ENCODE measurements around the gene ITGA5.

DNA sequence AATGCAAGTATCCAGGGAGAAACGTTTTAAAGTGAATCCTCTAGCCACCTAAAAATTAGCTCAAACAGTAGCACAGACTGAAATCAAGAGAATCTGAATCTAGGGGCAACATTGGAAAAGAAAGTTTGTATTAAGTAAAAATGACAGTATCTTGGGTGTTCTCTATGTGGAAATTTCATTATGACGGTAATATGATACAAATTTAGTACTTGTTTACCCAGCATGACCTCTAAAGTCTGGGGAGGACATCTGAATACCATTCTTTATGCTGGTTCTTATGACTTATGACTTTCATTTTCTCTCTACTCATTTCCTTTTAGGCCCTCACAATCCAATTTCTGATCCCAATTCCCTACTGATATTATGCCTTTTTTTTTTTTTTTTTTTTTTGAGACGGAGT is 40.3 kb upstream of the ITGA5 start:
- TF ChIP-seq, protein P1, sequence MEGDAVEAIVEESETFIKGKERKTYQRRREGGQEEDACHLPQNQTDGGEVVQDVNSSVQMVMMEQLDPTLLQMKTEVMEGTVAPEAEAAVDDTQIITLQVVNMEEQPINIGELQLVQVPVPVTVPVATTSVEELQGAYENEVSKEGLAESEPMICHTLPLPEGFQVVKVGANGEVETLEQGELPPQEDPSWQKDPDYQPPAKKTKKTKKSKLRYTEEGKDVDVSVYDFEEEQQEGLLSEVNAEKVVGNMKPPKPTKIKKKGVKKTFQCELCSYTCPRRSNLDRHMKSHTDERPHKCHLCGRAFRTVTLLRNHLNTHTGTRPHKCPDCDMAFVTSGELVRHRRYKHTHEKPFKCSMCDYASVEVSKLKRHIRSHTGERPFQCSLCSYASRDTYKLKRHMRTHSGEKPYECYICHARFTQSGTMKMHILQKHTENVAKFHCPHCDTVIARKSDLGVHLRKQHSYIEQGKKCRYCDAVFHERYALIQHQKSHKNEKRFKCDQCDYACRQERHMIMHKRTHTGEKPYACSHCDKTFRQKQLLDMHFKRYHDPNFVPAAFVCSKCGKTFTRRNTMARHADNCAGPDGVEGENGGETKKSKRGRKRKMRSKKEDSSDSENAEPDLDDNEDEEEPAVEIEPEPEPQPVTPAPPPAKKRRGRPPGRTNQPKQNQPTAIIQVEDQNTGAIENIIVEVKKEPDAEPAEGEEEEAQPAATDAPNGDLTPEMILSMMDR (conservative IDR thresholded peaks at IDR 0.05; ENCODE audit: low read depth, low read length), result no peak
- TF ChIP-seq EZH2phosphoT487 (IDR thresholded peaks at IDR 0.05; ENCODE audit: borderline replicate concordance, low read length), result no peak
